CD4-positive, alpha-beta T cell treated with Interleukin-6 at 100 ng/mL for 8 hours (primary cell): ENCODE results near the gene OXA1L.
"Not testable (repeated sequence)": the region's sequence is repeated elsewhere in the genome, so short reads cannot be mapped to it uniquely, and the experiment has no call there.

Experiments used
- DNase-seq: peaks from one replicate; pipeline ENCODE4 v3.0.0-alpha.2; 2020; ENCODE audit warnings: mixed read lengths, low spot score

Gene OXA1L

DNA sequence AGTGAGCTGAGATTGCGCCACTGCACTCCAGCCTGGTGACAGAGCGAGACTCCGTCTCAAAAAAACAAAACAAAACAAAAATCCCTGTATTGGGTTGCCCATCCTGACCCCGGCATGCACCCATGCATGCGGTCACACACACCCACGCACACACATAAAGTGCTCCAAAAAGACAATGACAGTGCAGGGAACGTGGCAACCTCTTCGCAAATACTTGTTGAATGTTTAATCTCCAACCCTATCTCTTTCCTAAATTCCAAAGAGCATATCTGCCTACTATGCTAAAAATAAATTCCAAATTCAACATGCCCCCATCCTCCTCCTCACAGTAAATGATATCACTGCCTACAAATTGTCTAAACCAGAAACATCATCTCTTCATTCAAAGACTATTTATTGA lies 35.2 kb downstream of the OXA1L start:
- no peak for DNase-seq

DNA sequence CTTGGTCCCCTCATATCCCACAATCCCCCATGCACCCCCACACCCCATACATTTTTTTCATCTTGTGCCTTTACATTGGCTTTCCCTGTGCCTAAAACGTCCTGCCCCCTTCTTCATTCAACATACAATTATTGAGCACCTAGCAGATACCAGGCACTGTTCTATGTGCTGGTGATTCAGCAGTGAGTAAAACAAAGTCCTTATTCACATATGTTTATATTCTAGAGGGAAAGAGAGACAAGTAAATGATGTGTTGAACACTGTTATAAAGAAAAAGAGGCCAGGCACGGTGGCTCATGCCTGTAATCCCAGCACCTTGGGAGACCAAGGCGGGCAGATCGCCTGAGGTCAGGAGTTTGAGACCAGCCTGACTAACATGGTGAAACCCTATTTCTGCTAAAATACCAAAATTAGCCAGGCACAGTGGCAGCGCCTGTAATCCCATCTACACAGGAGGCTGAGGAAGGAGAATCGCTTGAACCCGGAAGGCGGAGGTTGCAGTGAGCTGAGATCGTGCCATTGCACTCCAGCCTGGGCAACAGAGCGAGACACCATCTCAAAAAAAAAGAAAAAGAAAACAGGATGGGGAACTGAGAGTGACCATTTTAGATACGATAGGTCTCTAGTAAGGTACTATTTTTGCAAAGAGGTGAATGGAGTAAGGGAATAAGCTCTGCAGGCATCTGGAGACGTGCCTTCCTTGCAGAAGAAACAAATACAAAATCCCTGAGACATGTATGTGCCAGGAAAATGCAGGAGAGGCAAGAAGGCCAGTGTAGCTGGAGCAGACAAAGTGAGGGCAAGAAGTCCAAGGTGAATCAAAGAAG lies 36.6 kb downstream of the OXA1L start:
- no peak for DNase-seq

DNA sequence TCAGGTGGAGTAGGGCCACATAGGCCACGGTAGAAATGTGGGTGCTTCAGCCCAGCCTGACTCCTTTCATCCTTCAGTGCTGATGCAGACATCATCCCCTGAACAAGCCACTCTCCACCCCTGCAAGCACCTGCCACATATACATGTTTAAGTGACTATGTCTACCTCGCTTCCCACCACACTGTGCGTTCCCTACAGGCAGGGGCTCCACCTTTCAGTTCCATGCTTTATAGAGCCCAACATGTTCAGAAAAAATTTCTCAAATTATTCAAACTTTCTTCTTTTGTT lies 37.1 kb downstream of the OXA1L start:
- DNase-seq = no peak

DNA sequence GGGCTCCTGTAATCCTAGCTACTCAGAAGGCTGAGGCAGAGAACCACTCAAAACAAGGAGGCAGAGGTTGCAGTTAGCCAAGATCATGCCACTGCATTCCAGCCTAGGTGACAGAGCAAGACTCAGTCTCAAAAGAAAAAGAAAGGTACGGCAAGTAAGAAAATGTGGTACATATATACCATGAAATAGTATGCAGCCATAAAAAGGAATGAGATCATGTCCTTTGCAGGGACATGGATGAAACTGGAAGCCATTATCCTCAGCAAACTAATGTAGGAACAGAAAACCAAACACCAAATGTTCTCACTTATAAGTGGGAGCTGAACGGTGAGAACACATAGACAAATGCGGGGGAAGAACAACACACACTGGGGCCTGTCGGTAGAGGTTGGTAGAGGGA lies 38.7 kb downstream of the OXA1L start:
- DNase-seq = not testable (repeated sequence)

DNA sequence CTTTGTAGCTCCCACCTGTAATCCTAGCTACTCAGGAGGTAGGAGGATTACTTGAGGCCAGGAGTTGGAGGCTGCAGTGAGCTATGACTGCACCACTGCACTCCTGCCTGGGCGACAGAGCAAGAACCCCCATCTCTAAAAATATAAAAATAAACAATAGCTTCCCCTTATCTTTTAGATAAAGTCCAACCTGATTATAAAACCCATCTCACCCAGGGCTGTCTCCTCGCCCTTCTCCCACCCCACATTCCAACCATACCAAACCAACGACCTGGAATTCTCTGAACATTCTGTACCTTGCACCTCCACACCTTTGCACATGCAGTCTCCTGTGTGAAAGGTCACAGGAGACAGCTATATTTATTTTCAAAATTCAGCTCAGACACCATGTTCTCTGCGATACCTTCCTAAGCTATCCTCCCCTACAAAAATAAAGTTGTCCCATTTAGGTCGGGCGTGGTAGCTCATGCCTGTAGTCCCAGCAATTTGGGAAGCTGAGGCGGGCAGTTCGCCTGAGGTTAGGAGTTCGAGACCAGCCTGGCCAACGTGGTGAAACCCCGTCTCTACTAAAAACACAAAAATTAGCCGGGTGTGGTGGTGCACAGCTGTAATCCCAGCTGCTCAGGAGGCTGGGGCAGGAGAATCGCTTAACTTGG lies 41.1 kb downstream of the OXA1L start:
- no peak for DNase-seq

DNA sequence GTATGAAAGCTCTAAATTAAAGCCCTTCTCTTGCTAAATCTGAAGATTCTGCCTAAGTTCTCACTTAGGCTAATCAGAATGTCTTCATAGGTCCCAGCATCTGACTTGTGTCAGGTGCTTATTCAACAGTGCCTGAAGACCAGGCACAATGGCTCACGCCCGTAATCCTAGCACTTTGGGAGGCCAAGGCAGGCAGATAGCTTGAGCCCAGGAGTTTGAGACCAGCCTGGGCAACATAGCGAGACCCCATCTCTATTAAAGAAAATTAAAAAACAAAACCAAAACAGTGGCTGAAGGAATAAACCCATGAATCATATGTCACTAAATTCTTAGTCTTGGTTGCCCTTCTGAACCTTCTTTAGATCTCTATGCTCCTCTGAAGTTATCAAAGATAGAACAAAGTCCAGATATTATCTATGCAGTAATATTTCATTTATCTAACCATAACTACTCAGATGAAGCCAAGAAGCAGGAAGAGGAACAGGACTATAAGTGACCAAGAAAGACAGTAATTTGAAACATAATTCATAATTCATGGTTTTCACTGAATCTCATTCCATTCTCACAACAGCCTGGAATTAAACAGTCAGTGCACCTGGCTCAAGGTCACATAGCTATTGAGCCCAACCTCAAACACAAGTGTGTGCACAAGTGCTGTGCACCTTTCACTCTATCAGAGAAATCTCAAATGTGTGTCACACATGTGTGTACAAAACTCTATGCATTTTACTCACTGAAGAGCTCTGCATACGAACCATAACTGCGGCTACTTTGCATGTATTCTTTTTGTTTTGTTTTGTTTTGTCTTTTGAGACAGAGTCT lies 42.1 kb downstream of the OXA1L start:
- DNase-seq = no peak

DNA sequence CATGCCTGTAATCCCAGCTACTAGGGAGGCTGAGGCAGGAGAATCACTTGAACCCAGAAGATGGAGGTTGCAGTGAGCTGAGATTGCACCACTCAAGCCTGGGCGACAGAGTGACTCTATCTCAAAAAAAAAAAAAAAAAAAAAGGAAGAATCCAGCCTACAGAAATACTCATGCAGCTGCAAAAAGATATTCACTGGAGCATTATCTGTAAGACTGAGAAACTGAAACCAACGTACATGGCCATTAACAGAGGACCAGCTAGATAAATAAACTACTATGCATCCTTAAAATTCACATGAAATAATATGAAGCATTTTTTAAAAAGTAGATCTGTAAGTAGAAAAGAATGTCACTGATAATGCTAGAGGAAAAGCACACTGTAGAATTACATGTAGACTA lies 45.2 kb downstream of the OXA1L start:
- no peak for DNase-seq

DNA sequence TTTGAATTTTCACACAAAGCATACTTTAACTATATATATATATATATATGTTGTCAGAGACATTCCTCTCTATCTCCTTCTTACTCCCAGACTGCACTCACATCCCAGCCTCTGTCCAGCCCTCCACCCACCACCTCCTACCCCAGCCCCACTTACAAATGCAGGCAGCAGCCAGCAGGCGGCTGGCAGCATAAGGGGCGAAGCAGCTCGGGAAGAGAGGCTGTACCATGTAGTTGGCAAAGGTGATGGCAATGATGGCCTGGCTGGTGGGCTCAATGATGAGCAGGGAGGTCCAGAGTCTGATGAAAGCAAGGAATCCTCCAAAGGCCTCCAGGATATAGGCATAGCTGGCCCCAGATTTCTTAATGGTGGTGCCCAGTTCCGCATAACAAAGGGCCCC lies 46.3 kb downstream of the OXA1L start:
- DNase-seq = no peak

DNA sequence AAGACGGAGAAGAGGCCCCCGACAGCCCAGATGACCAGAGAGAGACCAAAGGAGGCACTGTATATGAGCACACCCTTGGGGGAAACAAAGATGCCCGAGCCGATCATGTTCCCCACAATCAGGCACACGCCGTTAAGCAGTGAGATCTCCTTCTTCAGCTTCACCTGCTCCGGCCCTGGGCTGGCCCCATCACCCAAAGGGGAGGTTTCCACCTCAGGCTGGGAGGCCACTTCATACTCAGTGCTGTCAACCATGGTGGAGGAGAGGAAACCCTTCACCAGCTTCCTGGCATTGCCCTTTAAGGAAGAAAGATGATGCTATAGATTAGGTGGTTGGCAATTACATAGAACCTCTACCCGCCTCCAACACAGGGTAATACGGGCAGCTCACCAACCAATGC lies 46.7 kb downstream of the OXA1L start:
- DNase-seq = no peak

DNA sequence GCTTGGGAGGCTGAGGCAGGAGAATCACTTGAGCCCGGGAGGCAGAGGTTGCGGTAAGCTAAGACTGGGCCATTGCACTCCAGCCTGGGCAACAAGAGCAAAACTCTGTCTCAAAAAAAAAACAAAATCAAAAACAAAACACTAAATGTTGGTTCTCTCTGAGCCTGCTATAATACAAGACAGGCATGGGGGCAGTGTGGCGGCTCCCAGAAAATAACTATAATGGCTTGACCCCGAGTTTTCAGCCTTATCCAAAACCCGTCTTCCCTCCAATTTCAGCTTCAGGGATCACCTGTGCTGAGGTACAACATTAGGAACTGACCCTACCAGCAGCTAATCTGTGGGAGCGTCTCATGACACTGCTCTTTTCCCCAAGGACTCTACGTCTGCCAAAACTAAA lies 47.9 kb downstream of the OXA1L start:
- no peak for DNase-seq

DNA sequence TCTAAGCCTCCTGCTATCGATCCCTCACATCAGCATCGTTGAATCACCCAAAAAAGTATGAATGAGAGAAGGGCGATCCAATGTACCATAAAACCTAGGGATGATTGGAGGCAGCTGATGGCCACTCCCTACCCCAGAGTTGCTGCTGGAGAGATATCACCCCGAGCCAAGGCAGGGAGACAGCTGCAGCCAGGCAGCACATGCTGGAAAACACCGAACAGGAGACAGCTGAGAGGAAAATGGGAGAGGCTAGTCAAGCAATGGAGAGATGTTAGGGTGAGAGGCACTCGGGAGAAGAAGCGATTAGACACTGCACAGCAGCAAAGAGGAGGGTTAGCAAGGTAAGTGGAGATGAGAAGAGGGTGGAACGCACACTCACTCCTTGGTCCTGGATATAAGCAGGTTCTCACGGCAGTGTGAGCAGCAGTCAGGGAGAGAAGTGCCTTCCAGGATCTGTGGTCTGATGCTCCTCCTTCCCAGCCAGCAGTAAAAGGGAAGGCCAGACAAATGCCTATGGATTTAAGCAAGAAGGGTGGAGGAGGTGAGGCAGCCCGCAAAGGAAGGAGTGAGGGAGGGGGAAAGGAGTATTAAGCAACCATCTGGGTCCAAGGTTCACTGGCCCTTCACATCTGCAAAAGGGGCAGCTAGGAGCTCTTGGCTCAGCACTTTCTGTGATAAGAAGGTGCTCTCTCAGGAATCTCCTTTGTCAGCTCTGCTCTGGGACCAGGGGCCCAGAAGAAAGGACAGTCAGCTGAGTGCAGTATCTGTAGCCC lies 48.6 kb downstream of the OXA1L start, which contains the start of gene SLC7A7:
Gene SLC7A7 (minus strand): TSS at position 495 of the 773 bp plus-strand sequence. CDS start 2,037 bp downstream, outside the sequence.
- no peak for DNase-seq

DNA sequence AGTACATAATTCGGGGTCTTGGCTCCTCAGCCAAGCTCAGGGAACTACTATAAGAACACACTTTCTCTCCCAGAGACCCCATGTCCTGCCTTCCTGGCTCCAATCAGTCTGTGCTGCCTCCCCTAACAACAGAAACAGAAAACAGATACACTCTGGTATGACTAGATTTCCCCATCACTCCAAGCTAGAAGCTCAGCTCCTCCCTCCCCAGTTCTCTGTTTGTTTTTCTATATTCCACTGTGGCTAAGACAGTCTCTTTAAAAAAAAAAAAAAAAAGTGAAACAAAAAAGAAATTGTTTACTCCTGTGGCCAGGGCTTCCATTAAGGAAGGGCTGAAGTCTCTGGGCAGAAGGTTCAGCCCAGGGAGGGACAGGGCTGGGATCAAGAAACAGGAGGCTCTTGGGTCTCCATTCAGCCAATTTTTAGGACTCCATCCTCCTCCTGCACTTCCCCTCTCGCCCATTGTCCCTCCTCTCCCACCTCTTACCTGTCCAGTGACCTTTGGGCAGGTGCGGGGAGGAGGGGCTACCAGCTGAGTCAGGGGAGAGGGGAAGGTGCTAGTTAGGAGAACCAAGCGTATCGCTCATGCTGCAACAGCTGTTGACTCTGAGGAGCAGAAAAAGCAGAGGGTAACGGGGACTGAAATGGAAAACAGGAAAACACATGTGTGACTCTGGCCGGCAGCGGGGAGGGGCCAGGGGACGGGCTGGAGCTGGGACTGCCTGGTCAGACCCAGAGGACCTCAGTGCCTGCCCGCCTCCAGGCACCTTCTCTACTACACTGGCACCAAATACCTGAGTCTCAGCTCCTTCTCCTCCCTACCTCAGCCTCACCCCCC lies 52.9 kb downstream of the OXA1L start:
- DNase-seq = no peak

DNA sequence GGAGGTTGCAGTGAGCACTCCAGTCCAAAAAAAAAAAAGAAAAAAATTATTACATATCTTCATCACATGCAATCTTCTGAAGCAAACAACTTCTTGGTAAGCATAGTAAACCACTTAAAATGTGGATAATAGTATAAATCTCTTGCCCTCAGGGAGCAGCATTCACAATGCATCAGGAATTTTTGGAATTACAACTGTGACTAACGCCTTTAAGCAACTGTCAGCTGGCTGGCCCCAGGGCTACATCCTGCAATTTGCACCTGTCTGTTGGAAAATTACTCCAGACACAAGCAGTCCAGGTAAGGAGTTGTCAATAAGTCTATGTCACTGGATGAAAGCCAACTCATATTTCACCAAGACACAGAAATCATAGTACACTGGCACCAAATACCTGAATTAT lies 54.2 kb downstream of the OXA1L start:
- DNase-seq = no peak

DNA sequence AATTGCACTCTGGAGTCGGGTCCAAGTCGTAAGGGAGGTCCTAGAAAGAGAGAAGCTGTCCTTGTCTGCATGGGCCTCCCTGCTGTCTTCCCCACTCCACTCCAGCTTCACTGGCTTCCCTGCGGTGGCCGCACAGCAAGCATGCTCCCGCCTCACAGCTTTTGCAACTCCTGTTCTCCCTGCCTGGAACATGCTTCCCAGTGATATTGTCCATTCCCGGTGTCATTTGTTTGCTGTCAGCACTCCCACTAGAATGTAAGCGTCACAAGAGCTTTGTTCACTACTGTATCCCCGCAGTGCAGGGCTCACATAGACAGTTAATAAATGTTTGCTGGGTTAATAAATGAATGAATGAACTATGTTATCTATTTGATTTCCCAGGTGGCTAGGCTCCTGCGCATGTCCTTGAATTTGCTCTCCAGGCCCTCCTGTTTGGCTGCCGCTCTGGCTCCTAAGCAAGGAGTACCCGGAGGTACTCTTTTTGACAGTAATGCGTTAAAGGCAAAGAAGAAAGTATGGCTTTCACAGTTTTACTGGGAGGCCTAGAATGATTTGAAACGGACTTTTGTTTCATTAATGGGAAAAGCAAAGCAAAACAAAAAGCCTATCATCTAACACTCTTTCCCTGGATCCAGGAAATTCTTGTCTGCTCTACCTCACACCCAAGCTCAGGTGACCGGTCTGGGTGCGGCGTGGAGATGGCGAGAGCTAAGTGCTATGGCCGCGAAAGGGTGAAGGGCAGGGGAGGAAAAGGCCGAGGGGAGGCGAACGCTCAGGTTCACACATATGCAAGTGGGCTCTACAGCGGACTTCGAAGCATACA lies 54.9 kb downstream of the OXA1L start:
- no peak for DNase-seq

DNA sequence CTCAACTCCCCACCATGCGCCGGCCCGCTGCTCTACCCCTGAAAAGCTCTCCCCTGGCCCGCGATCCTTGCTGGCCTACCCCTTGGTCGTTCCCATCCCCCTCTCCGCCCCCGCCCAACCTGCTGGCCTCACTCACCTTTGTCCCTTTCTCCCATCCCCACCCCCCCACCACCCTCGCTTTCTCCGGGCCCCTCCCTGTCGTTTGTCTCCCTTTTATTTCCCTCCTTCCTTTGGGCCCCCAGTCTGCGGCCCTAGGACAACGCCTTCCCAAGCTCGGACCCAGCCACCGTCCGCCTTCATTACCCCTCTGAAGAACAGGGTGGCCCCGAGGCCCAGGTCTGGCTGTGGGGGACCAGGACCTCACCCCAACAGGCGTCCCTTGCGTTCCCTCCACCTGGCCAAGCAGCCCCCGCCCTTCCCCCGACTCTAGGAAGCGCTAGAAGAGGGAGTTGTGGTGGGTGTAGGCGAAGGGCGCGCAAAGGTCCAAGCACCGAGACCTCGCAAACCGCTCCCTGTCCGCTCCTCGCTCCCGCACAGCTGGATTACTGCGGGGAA lies 55.6 kb downstream of the OXA1L start:
- no peak for DNase-seq
